GM12801 (cell line): ENCODE results near the gene CYP2F1.

Experiments
- TF ChIP-seq, protein P1 (sequence below): IDR thresholded peaks from one replicate; pipeline ENCODE4 v1.5.1; 2011; ENCODE audit warnings: control low read depth; ENCODE audit not compliant: insufficient read length; ENCODE audit errors: extremely low read depth

The CYP2F1 gene, protein sequence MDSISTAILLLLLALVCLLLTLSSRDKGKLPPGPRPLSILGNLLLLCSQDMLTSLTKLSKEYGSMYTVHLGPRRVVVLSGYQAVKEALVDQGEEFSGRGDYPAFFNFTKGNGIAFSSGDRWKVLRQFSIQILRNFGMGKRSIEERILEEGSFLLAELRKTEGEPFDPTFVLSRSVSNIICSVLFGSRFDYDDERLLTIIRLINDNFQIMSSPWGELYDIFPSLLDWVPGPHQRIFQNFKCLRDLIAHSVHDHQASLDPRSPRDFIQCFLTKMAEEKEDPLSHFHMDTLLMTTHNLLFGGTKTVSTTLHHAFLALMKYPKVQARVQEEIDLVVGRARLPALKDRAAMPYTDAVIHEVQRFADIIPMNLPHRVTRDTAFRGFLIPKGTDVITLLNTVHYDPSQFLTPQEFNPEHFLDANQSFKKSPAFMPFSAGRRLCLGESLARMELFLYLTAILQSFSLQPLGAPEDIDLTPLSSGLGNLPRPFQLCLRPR

DNA sequence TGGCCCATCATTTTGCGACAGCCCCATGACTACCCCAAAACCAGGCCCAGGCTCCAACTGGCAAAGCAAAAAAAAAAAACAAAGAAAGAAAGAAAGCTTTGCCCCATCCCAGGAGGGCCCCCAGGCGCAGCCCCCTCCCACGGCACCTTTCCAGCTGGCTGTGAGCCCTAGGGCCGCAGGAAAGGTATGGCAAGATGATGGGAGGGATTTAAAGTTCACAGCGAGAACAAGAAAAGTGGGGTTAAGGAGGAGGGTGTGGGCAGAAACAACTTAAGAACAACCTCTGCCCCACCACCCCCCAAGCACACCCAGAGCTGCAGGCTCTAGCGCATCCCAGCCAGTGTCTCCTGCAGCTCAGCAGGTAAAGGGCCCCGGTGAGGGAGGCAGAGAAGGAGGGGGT lies at the start of gene CYP2F1:
Gene CYP2F1 (plus strand): TSS at position 301 of the 400 bp plus-strand sequence. CDS start 1,757 bp downstream, outside the sequence.
- TF ChIP-seq, protein P1, sequence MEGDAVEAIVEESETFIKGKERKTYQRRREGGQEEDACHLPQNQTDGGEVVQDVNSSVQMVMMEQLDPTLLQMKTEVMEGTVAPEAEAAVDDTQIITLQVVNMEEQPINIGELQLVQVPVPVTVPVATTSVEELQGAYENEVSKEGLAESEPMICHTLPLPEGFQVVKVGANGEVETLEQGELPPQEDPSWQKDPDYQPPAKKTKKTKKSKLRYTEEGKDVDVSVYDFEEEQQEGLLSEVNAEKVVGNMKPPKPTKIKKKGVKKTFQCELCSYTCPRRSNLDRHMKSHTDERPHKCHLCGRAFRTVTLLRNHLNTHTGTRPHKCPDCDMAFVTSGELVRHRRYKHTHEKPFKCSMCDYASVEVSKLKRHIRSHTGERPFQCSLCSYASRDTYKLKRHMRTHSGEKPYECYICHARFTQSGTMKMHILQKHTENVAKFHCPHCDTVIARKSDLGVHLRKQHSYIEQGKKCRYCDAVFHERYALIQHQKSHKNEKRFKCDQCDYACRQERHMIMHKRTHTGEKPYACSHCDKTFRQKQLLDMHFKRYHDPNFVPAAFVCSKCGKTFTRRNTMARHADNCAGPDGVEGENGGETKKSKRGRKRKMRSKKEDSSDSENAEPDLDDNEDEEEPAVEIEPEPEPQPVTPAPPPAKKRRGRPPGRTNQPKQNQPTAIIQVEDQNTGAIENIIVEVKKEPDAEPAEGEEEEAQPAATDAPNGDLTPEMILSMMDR: no peak

DNA sequence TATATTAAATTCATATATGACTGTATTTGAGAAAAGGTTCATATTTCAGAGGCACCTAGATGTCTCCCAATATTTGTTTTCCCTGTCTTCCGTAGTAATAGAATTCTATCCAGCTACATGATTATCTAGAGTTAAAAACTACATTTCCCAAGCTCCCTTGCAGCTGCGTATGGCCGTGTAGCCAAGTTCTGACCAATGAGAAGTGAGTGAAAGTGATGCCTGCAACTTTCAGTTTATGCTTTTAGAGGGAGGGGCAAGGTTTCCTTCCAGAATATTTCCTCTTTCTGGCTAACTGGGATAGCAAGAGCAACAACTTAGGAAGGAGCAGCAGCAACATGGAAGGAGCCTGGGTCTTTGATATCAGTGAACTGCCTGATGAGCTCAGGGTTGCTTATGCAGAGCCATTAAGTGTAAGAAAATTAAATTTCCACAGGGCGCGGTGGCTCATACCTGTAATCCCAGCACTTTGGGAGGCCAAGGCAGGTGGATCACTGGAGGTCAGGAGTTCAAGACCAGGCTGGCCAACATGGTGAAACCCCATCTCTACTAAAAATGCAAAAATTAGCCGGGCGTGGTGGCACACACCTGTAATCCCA lies 49.2 kb upstream of the CYP2F1 start:
- TF ChIP-seq, protein P1: no peak

DNA sequence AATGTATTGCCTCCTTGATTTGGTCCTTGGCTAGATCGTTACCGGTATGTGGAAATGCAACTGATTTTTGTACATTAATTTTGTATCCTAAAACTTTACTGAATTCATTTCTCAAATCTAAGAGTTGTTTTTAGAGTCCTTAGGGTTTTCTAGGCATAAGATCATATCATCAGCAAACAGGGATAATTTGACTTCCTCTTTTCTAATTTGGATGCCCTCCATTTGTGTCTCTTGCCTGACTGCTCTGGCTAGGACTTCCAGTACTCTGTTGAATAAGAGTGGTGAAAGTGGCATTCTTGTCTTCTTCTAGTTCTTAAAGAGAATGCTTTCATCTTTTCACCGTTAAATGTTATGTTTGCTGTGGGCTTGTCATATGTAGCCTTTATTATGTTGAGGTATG lies 37.9 kb upstream of the CYP2F1 start:
- TF ChIP-seq, protein P1: no peak

DNA sequence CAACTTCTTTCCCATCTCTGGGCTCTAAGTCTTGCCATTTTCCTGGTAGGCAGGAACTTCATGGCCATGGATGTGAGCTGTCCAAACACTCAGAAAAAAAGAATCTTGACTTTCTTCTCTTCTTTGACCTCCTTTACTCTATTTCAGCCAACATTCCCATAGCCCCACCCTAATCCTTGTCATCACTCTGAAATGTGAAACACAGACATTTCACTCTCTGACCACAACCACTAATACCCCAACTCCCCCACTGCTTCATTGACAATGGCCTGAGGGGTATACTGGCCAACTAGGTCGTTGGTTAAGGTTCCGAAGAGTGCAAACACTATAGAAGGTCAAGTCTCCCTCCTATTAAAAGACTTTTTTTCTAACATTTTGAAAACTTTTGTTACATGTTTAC lies 30.7 kb upstream of the CYP2F1 start:
- TF ChIP-seq, protein P1: no peak

DNA sequence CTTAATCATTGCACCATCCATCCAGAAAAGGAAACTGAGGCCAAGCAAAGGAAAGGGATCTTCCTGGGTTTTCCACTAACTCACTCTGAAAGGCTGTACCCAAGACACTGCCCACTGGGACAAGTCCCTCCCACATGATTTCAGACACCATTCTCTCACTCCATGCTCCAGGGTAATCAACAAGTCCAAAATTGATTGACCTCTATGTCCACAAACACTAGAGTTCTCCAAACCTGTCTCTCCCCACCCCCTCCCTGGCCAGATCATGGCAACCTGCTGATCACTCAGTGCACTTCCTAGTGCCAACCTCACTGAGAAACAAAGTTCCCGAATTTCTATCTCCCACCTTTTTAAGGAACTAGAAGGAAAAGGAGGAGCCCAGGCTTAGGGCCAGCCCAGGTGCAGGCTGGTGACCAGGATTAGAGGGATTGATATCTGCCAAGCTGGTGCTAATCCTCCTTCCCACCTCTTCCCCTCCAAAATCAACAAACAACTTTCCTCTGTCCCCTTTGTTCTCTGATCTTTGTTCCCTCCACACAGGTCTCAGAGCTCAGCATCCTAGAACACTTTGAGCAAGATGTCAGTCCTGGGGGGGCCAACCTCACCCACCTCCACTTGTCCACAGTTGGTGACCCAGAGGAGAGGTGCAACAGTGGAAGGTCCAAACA lies 28.4 kb upstream of the CYP2F1 start:
- TF ChIP-seq, protein P1: no peak

DNA sequence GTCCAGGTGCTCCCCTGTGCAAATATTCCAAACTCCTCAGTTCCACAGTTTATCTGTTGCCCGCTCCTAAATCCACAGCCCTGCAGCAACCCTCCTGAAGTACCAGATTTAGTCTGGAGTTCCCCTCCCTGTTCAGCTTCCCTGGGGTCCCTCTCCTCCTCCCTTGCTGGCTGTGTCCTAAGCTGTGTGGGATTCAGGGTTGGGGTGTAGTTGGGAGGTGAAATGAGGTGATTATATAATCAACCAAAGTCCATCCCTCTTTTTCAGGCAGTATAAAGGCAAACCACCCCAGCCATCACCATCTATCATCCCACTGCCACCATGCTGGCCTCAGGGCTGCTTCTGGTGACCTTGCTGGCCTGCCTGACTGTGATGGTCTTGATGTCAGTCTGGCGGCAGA lies 26.1 kb upstream of the CYP2F1 start, which contains the start of gene CYP2A13:
Gene CYP2A13 (plus strand): TSS at position 301 of the 400 bp plus-strand sequence. CDS start 21 bp downstream, at position 322.
- TF ChIP-seq, protein P1: no peak

DNA sequence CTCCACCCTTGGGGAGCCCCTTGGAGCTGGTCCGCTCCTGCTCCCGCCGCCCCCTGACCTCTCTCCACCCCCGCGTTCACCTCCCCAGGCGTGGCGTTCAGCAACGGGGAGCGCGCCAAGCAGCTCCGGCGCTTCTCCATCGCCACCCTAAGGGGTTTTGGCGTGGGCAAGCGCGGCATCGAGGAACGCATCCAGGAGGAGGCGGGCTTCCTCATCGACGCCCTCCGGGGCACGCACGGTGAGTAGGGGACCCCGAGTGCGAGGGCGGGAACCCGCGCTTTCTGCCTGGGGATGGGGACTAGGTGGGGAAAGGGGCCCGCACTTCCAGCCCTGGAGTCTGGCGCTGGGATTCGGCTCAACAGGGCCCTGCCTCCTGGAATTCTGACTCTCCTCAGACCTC lies 24.3 kb upstream of the CYP2F1 start:
- TF ChIP-seq, protein P1: no peak
